Dendritic cell treated with granulocyte-macrophage colony-stimulating factor and Interleukin-4, amounts not matched to agents 40 ng/mL and 50 ng/mL, for 4 days (primary cell): Measurements from ENCODE around the gene IL1R2.

Experiments
- H3K27ac Mint-ChIP-seq: one replicate; pipeline ENCODE4 v1.8.0; 2022; ENCODE audit warnings: mild to moderate bottlenecking, mixed read lengths
- H3K27me3 Mint-ChIP-seq: one replicate; pipeline ENCODE4 v1.8.0; 2022; ENCODE audit warnings: mild to moderate bottlenecking, mixed read lengths
- H3K36me3 Mint-ChIP-seq: one replicate; pipeline ENCODE4 v1.8.0; 2022; ENCODE audit warnings: low read depth, mixed read lengths
- H3K4me1 Mint-ChIP-seq: one replicate; pipeline ENCODE4 v1.8.0; 2022; ENCODE audit warnings: low read depth, mixed read lengths
- H3K4me3 Mint-ChIP-seq: one replicate; pipeline ENCODE4 v1.8.0; 2022; ENCODE audit warnings: mild to moderate bottlenecking, moderate library complexity, mixed read lengths
- H3K9me3 Mint-ChIP-seq: one replicate; pipeline ENCODE4 v1.8.0; 2022; ENCODE audit warnings: mixed read lengths
- intact Hi-C: fragments of 100-400 bp; cut with micrococcal nuclease; formaldehyde crosslinking; loops from one replicate; pipeline ENCODE4 v1.15.0; 2022

IL1R2 gene

DNA sequence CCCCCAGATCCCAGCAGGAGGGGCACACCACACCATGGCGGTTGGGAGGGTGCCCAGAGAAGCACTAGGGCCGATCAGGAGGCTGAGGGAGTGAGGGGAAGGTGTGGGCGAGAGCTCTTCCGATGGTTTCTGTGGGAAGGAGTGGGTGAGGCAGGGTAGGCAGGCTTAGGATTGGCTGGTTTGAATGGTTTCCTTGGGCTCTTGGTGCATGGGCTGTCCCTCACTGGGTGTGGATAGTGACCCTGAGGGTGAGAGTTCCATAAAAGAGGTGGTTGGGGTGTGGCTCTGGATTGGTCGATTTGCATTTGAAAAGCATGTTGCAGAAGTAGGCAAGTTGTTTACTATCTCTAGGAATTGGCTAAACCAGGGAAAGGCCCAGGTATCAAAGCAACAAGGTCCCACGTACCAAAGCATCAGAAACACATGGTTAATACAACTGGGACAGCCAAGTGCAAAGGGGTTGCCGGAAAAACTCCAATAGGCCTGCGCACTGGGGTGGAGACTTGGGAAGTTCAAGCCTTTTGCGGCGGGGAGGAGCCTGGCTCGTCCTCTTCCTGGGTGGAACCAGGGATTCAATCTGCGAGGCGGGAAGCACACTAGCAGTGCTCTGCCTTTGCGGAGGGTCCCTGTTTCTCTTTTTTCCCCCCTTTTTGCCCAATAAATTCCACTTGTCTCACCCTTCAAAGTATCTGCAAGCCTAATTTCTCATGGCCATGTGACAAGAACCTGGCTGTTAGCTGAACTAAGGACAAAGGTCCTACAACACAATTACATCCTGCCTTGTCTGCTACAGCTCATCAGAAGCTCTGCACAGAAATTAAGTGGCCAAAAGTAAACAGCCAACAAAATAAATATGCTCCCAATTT lies 43.2 kb downstream of the IL1R2 start:
- Mint-ChIP-seq H3K27ac (peak overlapping the region; percentile 93), H3K4me3 (peak overlapping the region; percentile 69), H3K4me1 (peaks cover 88% of the 10 kb centered on the region), H3K36me3 (peaks cover 2% of the 10 kb centered on the region), H3K9me3 (no peaks in the 10 kb centered on the region), H3K27me3 (no peaks in the 10 kb centered on the region)
- intact Hi-C loops, result loop anchor here (5.0 kb wide), 1 partner anchor 47 kb away; no protein-coding TSS in a partner anchor

DNA sequence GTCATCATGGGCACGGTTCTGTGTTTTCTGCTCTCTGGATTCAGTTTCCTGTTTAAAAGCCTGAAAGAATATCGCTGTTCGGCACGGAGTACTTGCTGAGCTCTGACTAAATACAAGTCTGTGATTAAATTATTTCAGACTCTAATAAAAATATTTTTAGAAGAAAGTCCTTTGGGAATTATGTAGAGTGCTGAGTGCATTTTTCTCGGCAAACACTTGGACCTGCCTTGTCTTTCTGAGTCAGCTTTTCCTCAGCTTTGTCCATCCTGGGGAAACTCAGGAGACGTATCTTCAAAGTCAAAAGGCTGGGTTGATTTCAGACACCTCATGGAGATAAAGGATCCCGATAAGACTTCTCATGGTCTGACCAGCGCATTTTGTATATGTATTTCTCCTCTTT lies 45.9 kb downstream of the IL1R2 start:
- no peak overlapping the region for H3K4me3 Mint-ChIP-seq
- peaks cover 8% of the 10 kb centered on the region for H3K9me3 Mint-ChIP-seq
- peak overlapping the region; percentile 93 for H3K27ac Mint-ChIP-seq
- peaks cover 95% of the 10 kb centered on the region for H3K4me1 Mint-ChIP-seq
- H3K36me3 Mint-ChIP-seq, result no peaks in the 10 kb centered on the region
- H3K27me3 Mint-ChIP-seq, result no peaks in the 10 kb centered on the region
- intact Hi-C loops, result no loop called here

GRCh38 chr2:102040229-102040628 lies 48.5 kb downstream of the IL1R2 start:
- Mint-ChIP-seq H3K36me3 (no peaks in the 10 kb centered on the region), H3K4me1 (peaks cover 81% of the 10 kb centered on the region), H3K9me3 (peaks cover 8% of the 10 kb centered on the region), H3K27ac (peak overlapping the region; percentile 75), H3K4me3 (no peak overlapping the region), H3K27me3 (no peaks in the 10 kb centered on the region)
- intact Hi-C loops, result no loop called here

DNA sequence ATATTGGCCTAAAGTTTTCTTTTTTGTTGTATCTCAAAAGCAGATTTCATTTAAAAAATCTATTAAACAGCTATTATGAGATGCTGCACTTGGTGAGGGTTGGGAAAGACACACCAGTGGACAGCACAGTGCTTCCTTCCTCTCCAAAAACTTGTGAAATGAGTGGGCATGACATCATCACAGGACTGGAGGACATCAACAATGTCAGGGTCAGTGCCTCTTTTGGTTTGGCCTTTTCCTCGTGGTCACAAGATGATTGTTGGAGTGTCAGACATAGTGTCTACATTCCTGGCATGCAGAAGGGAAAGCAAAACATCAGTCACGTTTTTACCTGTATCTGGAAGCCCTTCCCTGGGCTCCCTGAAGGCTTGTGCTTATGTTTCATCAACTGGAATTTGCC lies 49.6 kb downstream of the IL1R2 start:
- Mint-ChIP-seq H3K27me3 (peaks cover 2% of the 10 kb centered on the region), H3K4me1 (peaks cover 82% of the 10 kb centered on the region), H3K4me3 (no peak overlapping the region), H3K36me3 (no peaks in the 10 kb centered on the region), H3K9me3 (peaks cover 8% of the 10 kb centered on the region), H3K27ac (peak overlapping the region; percentile 75)
- intact Hi-C loops, result no loop called here

DNA sequence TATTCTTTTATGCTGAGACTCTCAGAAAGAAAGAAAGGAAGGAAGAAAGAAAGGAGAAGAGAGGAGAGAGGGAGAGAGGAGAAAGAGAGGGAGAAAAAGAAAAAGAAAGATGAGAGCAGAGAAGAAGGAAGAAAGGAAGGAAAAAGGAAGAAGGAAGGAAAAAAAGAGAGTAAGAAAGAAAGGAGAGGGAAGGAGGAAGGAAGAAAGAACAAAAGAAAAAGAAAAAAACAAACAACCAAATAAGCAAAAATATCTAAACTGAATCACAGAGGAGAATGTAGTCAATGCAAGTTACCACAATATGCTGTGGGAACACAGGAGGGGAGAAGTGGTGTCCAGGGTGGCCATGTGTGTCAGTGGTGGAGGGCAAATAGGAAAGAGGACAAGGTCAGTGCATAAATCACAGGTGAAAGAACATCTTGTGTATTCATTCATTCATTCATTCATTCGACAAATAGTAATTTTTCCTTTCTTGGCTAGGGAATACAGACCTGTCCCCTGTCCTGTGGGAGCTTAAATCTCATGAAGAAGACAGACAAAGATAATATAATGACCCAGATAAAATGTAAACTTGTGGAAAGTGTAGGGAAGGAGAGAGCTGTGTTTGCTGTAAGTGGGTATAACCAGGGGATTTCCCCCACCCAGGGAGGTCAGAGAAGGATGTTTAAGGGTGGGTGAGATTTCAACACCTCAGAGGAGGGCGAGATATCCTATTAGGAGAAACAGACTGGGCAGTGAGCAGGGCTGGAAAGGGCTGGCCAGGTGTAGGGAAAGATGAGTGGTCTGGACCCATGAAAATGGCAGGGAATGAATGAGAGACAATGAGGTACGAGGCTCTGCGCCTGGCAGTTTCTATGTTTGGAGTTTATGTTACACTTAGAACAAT lies 50.7 kb downstream of the IL1R2 start:
- Mint-ChIP-seq H3K4me3 (no peak overlapping the region), H3K27ac (peak overlapping the region; percentile 75), H3K27me3 (peaks cover 2% of the 10 kb centered on the region), H3K9me3 (peaks cover 8% of the 10 kb centered on the region), H3K36me3 (no peaks in the 10 kb centered on the region), H3K4me1 (peaks cover 79% of the 10 kb centered on the region)
- intact Hi-C loops, result no loop called here

GRCh38 chr2:102043560-102043959 lies 51.8 kb downstream of the IL1R2 start:
- H3K4me1 Mint-ChIP-seq, result peaks cover 75% of the 10 kb centered on the region
- H3K4me3 Mint-ChIP-seq, result no peak overlapping the region
- peaks cover 2% of the 10 kb centered on the region for H3K27me3 Mint-ChIP-seq

GRCh38 chr2:102044235-102044896 lies 52.6 kb downstream of the IL1R2 start:
- Mint-ChIP-seq H3K4me3 (no peak overlapping the region), H3K27ac (peak overlapping the region; percentile 12), H3K9me3 (peaks cover 8% of the 10 kb centered on the region), H3K36me3 (no peaks in the 10 kb centered on the region), H3K4me1 (peaks cover 75% of the 10 kb centered on the region), H3K27me3 (peaks cover 2% of the 10 kb centered on the region)
- intact Hi-C loops, result no loop called here

More at GRCh38 chr2:102043560-102043959, 51.8 kb downstream of the IL1R2 start:
- Mint-ChIP-seq H3K27ac (no peak overlapping the region), H3K9me3 (peaks cover 8% of the 10 kb centered on the region), H3K36me3 (no peaks in the 10 kb centered on the region)
- intact Hi-C loops, result no loop called here

DNA sequence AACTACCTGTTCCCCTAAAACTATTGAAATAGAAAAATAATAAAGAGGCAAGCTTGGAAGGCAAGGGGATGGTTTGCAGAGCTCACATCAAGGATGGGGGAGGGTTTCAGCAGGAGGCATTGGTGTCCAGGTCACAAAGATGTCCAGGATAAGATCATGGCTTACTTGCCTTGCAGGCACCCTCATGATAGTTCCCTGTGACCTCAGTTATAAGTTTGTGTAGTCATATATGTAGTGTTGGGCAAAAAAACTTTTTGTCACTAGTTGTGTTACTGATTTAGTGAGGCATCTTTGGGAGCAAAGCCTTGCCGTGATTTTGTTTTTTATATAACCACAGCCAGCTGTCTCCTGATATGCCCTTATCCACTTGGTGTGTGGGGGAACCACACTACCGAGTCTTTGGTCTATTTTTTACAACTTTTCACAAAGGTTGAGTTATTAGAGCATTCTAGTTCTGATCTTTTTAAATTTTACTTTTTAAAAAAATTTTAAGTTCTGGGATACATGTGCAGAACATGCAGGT lies 53.3 kb downstream of the IL1R2 start:
- peaks cover 2% of the 10 kb centered on the region for H3K27me3 Mint-ChIP-seq

DNA sequence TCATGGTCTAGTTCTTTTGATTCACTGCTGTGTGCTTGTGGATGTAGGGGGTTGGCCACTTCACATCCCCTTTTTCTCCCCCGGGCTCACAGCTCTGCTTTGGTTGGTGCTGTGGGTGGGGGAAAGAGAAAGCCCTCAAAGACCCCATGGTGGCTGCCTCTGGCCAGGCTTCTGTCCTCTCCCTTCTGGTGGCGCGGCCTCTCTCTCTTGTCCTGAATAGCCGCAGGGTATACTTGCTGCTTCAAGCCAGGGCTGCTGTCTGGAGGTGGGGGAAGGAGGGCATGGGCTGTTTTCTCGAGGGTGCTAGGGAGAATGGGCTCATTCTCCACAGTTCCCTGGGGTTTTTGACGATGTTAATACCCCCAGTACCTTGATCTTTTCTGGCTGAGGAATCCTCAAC lies 53.9 kb downstream of the IL1R2 start:
- Mint-ChIP-seq H3K27me3 (peaks cover 2% of the 10 kb centered on the region), H3K4me1 (peaks cover 77% of the 10 kb centered on the region), H3K36me3 (no peaks in the 10 kb centered on the region), H3K9me3 (peaks cover 8% of the 10 kb centered on the region), H3K4me3 (no peak overlapping the region), H3K27ac (peak overlapping the region; percentile 84)
- intact Hi-C loops, result no loop called here

More for the DNA sequence above, 53.3 kb downstream of the IL1R2 start:
- peaks cover 77% of the 10 kb centered on the region for H3K4me1 Mint-ChIP-seq
- intact Hi-C loops, result no loop called here
- H3K9me3 Mint-ChIP-seq, result peaks cover 8% of the 10 kb centered on the region
- H3K36me3 Mint-ChIP-seq, result no peaks in the 10 kb centered on the region
- H3K27ac Mint-ChIP-seq, result peak overlapping the region; percentile 12
- H3K4me3 Mint-ChIP-seq, result no peak overlapping the region

DNA sequence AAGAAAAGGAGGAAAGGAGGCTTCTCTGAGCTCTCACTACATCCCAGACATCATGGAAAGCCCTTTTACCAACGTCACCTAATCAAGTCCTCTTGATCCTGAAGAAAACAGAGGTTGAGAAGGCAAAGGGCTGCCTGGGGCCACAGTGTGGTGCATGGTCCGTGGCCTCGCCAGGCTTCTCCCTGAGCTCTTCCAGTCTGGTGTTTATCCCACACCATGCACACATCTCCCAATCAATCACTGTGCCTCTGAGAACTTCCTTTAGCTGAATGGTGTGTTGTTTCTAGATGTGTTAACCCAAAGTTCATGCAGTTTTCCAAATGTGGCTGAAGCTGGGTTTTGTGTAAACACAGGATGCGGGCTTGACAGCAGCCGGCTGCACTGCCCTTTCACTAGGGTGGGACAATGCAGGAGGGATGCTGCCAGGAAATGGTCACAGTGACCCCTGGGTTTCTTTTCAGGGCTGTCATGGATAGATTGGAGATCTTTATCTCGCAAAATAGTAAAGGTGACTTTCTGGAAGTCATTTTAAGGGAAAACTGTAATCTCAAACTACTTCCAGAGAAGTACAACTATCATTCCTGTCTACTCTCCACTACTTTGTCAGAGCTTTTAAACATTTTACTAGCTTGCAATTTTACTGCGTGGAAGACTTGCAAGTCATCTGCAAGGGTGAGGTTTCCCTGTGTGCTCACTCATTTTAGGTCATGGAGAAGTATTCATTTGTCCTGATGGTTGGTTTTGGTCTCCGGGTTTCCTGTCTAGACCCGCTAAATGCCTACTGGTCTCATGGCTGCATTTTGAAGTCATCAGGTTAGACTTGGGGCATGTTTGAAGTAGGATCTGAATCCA lies 54.6 kb downstream of the IL1R2 start:
- intact Hi-C loops, result no loop called here
- peak overlapping the region; percentile 84 for H3K27ac Mint-ChIP-seq
- H3K9me3 Mint-ChIP-seq, result peaks cover 8% of the 10 kb centered on the region
- H3K27me3 Mint-ChIP-seq, result peaks cover 2% of the 10 kb centered on the region
- no peak overlapping the region for H3K4me3 Mint-ChIP-seq
- peaks cover 77% of the 10 kb centered on the region for H3K4me1 Mint-ChIP-seq
- H3K36me3 Mint-ChIP-seq, result no peaks in the 10 kb centered on the region

DNA sequence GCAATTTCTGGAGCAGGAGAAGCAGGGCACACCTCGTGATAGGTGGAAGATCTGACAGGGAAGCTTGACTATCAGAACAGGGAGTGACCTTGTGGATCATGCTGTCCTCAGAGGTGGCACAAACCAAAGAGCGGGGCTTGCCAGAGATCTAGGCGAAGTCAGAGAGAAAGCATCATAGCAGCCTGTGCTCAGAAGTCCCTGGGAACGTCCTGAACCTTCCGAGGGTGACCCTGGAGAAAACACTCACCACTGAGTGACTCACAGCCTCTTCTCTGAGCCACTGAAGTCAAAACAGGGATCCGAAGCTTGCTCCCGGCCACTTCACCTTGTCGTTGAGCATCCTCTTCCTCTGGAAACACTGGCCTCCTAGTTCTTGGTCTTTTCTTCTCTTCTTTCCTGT lies 56.7 kb downstream of the IL1R2 start:
- peak overlapping the region; percentile 89 for H3K27ac Mint-ChIP-seq
- peaks cover 80% of the 10 kb centered on the region for H3K4me1 Mint-ChIP-seq
- intact Hi-C loops, result no loop called here
- H3K36me3 Mint-ChIP-seq, result no peaks in the 10 kb centered on the region
- no peaks in the 10 kb centered on the region for H3K9me3 Mint-ChIP-seq
- no peak overlapping the region for H3K4me3 Mint-ChIP-seq
- H3K27me3 Mint-ChIP-seq, result peaks cover 2% of the 10 kb centered on the region

- Mint-ChIP-seq H3K36me3 (no peaks in the 10 kb centered on the region), H3K4me3 (no peak overlapping the region), H3K27ac (peak overlapping the region; percentile 89), H3K9me3 (no peaks in the 10 kb centered on the region), H3K27me3 (peaks cover 2% of the 10 kb centered on the region), H3K4me1 (peaks cover 85% of the 10 kb centered on the region)
- intact Hi-C loops, result no loop called here
Measured at GRCh38 chr2:102049756-102050443, 58.1 kb downstream of the IL1R2 start.
